ENCODE results near the gene SLC66A2.

Gene SLC66A2

DNA sequence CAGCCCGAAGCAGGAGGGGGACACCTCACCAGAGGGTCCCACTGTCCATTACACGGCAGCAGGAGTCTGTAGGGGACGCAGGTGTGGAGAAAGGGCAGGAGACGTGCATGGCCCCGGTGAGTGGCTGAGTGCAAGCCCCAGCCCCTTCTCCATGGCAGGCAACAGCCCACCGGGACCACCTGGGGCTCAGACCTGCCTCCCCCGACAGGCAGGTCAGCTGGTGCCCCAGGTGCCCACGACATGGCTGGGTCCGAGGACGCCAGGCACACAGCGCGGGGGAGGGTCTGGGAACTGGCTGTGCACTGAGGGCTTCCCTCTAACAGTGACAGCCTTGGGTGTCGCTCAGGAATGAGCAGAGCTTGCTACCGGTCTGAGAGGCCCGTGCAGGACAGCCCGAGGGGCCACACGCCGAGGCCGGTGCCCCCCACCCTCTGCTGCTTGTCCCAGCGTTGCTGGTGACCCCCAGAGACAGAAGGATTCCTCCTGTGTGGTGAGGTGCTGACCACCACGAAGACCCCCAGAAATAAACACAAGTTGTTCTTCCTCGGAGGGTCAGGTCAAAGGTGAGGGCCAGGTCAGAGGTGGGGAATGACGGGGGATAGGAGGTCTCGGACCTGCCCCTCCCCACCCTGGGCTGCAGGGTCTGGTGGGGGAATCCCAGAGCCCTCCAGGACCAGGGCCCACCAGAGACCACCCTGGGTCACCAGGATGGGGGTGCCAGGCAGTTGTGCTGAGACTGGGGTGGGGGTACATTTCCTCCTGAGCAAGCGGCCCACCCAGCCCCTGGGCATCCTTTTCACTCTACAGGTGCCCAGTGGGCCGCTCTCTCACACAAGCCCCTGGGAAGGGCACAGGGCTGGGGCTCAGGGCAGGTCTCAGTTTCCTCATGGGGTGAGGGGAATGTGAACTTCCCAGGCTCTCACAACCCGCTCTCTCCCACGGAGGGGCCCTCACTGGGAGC, 50.6 kb downstream of the SLC66A2 start:
- DNase-seq: no peak

DNA sequence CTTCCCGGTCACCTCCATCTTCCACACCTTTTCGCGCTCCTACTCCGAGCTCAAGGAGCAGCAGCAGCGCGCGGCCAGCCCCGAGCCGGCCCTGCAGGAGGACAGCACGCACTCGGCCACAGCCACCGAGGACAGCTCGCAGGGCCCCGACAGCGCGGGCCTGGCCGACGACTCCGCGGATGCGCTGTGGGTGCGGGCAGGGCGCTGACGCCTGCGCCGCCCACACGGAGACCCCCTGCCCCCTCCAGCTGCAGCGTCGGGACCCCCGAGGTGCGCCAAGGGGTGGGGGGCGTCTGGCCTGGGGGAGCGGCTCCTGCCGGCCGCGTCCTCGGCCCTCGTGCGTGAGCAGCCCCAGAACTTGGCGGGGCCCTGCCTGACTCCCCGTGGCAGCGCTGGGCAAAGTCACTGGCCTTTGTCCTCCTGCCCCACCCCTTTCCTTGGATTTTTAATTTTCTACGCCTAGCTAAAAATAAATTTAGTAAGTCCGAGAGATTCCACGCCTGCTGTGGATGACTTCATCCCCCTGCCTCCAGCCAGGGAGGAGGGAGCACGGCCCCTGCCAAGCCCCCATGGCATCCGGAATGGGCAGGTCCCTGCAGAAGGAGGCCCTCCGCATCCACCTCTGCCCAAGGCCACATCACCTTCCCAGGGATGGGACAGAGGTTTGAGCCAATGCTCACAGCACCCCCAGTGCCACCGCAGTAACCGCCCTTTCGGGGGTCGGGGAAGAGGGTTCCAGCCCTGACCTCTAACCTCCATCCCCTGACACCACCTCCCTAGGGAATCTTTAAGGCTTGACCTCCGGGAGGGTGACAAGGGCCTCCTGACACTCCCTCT, 51.6 kb downstream of the SLC66A2 start:
- no peak for DNase-seq

GRCh38 chr18:79898952-79899608, 52.4 kb downstream of the SLC66A2 start:
- no peak for DNase-seq

DNA sequence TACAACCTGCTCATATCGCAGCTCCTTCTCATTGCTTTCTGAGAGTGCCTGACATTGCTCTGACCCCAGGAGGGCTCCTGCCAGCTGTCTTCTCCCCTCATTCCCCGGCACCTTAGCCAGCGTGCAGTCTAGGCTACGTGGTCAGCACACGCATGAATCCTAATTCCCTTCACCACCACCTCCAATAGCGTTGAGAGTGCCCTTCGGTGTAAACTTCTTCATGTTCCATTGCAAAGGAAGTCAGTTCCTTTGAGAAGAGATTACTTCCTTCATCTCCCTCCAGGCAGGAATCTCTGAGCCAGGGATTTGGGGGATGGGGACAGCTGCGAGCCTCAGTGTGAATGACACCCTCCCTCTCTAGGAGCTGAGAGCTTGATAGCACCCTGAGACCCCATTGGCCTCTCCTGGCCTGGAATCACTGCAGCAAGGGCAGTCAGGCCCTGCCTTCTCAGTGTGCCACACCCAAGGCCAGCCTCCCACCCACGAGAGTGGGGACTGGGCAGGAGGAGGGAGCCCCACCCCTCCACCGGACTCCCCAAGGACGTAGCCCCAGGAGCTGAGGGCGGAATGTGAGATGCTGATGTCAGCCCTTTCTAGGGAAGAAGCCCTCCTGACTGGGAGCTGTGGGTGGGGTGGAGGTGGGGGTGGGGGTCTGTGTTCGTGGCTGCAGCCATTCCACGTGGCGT, 53.4 kb downstream of the SLC66A2 start:
- peak; percentile 16 for DNase-seq

GRCh38 chr18:79896738-79897137, 54.7 kb downstream of the SLC66A2 start:
- no peak for DNase-seq

DNA sequence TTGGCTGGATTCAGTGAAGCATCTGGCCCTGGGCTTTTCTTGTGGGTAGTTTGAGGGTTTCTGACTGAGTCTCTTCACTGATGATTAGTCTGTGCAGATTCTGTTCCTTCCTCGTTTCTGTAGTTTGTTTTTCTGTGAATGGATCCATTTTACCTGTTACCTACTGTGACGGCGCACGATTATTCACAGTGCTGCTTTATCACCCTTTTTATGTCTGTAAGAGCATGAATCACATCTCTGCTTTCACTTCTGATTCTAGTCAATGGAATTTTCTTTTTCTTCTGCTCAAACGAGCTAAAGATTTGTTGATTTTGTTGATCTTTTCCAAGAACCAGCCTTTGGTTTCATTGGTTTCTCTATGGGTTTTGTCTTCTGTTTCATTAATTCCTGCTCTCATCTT, 60.8 kb downstream of the SLC66A2 start:
- no peak for DNase-seq

GRCh38 chr18:79889569-79889968, 61.9 kb downstream of the SLC66A2 start:
- DNase-seq: no peak

DNA sequence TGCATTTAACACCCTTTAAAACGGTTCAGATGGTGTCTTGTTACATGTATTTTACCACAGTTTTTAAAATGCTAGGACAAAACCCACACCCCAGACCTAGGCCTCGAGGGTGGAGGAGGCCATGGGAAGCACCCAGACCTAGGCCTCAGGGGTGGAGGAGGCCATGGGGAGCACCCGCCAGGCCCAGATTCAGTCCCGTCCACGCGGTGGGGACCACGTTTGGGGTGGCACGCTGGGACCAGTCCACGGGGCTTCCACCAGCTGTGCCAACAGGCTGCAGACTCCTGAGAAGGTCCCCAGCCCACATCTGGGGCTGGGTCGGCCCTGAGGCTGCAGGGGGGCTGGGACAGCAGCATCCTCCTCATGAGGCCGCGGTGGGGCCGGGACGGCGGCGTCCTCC, 63.4 kb downstream of the SLC66A2 start:
- peak; percentile 31 for DNase-seq

DNA sequence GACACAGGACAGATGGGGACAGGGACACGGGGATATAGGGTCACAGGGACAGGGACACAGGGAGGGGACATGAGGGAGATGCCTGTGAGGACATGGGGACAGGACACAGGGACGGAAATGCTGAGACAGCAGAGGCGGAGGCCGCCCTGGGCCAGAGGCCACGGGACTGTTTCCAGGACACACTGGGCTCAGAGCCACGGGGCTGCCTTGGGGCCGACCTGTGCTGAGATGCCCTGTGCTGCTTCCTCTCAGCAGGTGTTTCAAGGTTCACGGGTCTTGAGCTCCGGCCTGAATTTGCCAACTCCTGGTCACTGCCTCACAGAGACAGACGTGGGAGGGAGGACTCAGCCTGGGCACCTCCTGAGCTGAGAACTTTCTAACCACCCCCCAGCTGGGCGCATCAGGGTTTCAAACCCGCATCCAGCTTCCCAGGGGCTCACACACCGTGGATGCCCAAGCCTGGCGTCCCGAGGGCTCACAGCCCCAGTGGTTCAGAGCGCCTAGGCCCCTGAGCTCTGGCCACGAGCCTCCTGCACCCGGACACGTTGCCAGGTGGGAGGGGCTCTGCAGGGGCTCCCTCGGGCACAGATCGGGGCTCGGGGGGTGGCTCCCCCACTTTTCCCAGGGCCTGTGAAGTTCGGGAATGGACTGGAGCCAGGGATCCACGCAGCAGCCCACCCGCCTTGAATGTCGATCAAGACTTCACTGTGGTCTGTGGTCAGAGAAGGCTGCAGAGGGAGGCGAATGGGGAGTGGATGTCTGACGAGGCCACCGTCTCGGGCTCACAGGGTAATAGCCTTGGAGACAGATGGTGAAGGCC, 64.1 kb downstream of the SLC66A2 start:
- DNase-seq: peak; percentile 45

DNA sequence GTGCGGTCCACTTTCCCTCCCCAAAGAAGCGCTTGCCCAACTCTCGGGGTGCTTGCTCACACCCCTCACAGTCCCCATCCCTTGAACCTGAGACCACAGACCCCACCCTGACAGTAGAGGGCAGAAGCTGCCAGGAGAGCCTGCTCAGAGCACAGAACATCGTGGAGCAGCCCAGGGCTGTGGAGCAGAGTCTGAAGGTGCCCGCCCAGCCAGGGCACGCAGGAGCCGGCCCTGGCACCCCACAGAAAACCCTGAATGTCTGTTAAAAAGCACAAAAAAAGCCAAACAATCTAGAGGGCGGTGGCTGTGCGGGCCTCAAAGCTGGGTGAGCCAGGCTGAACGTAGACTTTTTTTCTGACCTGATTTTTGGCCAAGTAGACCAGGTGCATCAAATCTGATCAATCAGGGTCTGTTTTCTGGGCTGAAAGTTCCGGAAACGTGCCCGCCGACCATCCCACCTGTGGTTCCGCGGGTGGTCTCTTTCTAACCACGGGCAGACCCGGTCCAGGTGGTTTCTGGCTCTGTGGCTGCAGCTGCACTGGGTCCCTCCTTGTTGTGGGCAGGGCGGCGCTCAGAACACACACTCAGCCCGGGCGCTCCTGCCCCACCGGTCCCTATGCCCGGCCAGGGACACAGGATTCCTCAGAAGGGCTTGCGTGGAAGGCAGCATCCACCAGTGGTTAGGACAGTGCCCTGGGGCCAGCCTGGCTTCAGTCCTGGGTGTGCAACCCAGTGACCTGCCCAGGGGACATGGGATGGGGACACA, 66.3 kb downstream of the SLC66A2 start:
- DNase-seq: peak; percentile 28

GRCh38 chr18:79884294-79884962, 67.0 kb downstream of the SLC66A2 start:
- peak; percentile 53 for DNase-seq

- DNase-seq: peak; percentile 45
Observed at GRCh38 chr18:79883461-79884293, 67.8 kb downstream of the SLC66A2 start.

- peak; percentile 54 for DNase-seq
Observed at GRCh38 chr18:79882522-79883241, 68.8 kb downstream of the SLC66A2 start.

DNA sequence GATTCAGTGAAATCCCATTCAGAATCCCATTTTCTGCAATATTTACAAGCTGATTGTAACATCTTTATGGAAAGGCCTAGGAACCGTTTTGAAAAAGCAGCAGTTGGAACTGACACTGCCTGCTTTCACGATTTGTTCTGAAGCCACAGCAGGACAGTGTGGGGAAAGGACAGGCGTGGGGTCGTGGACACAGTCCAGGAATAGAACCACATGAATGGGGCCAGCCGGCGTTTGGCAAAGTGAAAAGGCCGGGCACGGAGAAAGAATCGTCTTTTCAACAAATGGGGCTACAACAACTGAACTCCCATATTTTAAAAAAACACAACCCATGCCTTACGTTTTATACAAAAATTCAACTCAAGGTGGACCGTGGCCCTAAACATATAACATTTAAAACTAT, 69.8 kb downstream of the SLC66A2 start:
- peak; percentile 19 for DNase-seq

- no peak for DNase-seq
Observed at GRCh38 chr18:79879566-79879965, 71.9 kb downstream of the SLC66A2 start.

DNA sequence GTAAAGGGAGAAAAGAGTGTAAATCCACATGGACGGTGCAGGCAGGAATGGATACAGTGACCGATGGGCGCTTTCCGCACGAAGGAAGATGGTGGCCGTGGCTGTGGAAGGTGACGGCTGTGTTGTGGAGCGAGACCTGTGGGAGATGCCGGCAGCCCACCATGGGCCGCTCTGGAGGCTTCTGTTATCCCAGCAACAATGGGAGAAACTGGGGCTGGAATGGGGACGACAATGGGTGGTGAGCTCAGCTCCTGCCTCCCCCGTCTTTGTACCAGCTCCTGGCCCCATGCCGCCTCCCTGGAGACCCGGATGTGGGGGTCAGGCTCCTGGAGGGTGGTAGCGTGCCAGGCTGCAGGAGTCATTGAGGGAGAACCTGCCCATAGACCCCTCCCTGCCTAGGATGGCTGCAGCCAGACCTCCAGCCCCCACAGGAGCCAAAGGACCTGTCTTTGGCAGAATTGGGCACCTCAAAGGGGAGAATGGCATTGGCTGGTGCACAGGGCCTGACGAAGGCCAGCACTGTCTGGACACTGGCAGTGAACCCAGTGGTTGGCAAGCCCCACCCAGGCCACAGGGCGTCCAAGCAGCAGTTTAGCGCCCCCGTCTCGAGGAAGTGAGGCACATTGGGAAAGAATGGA, 72.6 kb downstream of the SLC66A2 start:
- peak; percentile 51 for DNase-seq

GRCh38 chr18:79878246-79878645, 73.2 kb downstream of the SLC66A2 start:
- peak; percentile 6 for DNase-seq
